Measurements from ENCODE around the gene ACSS1. TPM values are rescaled to one million over a fixed set of nuclear protein-coding genes. Genes with fewer than 3 reads are reported as not detected.

The ACSS1 gene
- total RNA-seq, 1 donor from 2014 or later, result 3.7 TPM

GRCh38 chr20:25049261-25050060 lies 8.5 kb downstream of the ACSS1 start:
- DNase-seq (ENCODE audit: low spot score in 2 of 2) (no peak), FAIRE-seq (no peak)

GRCh38 chr20:25048519-25048952 lies 9.4 kb downstream of the ACSS1 start:
- FAIRE-seq, result no peak
- no peak for DNase-seq (ENCODE audit: low spot score in 2 of 2)

- FAIRE-seq, result no peak
- DNase-seq (ENCODE audit: low spot score in 2 of 2), result no peak
Measured at GRCh38 chr20:25047766-25048165, 10.2 kb downstream of the ACSS1 start.

DNA sequence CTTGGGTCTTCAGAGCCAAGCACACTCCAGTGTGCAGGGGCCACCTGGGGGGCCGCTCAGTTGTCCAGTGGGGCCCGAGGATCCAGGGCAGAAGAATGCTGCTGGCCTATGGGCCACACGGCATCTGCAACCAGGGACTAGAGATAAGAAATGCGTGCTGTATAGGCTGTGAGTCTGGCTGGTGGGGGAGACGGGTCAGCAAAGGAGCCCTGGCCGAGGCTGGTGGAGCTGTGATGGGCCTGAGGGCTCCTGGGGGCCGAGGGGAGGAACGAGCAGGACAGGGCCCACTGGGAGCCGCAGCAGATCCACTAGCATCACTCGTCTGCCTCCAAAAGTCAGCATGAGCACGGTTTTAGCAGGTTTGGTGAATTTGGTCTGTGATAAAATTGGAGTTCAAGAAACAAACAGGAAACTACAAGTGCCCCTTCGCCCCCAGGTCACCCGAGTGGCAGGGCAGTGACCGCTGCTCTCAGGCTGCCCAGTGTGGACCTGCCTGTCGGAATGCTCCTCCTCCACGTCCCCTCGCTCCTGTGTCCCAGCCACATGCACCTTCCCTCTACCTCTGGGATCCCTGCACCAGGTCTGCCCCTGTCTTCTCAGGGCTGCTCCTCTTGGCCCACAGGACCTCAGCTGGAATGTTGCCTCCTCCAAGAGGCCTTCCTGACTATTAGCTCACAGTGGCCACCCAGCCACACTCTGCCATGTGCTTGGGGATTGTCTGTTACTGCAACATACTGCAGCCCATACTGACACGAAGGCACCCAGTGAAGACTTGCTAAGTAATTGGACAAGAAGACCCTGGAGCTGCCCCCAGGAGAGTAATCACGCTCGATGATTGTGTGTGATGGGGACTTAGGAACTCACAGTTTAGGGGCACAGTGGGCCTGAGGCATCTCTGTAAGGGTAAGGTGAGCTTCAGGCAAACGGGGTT lies 10.9 kb downstream of the ACSS1 start:
- DNase-seq (ENCODE audit: low spot score in 2 of 2), result no peak
- FAIRE-seq, result no peak

GRCh38 chr20:25046181-25046641 lies 11.7 kb downstream of the ACSS1 start:
- DNase-seq (ENCODE audit: low spot score in 2 of 2) (no peak), FAIRE-seq (no peak)

DNA sequence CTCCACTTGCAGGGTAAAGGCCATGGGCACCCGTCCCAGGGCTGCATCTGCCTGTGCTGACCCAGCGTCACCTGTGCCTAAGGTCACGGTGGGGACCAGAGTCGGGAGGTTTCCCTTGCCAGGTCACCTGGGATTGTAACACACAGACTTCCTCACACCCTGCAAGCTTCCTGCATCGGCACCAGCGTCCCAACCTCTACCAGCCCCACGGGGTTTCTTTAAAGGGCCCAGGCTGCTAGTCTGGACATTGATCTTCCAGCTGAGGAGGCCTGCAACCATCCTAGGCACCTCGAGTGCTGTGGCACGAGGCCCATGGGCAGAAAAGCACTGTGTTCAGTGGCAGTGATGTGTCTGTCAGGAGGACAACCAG lies 12.6 kb downstream of the ACSS1 start:
- FAIRE-seq (no peak), DNase-seq (ENCODE audit: low spot score in 2 of 2) (no peak)

- FAIRE-seq (no peak), DNase-seq (ENCODE audit: low spot score in 2 of 2) (no peak)
Measured at GRCh38 chr20:25044660-25045342, 13.1 kb downstream of the ACSS1 start.

DNA sequence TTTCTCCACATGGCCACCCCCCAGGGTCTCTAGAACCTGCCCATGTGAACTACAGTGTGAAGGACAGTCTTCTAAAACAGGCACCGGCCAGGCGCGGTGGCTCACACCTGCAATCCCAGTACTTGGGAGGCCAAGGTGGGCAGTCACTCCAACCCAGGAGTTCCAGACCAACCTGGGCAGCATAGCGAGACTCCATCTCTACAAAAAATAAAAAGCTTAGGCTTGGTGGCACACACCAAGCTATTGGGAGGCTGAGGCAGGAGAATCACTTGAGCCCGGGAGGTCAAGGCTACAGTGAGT lies 13.7 kb downstream of the ACSS1 start:
- FAIRE-seq, result no peak
- DNase-seq (ENCODE audit: low spot score in 2 of 2), result no peak

- DNase-seq (ENCODE audit: low spot score in 2 of 2) (no peak), FAIRE-seq (no peak)
Measured at GRCh38 chr20:25043499-25044260, 14.3 kb downstream of the ACSS1 start.

DNA sequence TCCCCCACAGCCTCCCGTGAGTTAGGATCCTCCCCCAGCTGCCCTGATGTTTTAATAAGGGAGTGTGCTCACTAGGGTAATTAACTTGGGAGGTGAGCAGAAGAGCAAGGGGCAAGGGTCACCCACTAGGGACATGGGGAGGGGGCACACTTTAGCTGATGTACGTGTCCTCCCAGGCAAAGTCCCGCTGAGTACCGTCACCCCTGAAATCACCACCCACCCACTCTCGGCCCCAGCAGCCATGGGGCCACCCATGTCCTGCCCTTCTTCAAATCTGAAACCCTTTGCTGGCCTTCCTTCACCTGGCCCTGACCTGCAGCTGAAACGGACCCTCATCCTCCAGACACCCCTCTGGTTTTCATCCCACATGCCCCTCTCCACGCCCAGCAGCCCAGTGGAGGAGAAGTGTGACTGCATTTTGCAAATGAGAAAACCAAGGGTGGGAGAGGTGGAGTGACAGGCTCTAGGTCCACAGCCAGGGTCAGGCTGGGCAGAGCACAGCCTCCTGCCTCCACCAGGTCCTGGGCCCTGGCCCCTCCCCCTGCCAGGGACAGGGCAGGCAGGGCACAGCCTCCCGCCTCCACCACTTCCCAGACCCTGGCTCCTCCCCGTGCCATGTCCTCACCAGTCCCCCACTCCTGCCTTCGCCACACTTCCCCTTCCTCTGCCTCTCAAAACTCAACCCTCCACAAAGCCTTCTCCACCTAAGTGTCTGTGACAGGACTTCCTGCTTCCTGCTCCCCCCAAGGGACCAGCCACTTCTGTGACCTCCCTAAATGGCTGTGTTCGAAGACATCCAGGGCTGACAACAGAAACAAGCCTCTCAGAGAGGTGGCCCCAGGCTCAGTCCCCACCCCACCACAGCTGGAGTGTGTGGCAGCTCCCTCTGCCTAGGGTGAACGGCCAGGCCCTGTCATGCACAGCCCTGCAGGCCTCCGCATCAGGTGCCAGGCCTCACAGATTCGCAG lies 15.1 kb downstream of the ACSS1 start:
- no peak for FAIRE-seq

DNA sequence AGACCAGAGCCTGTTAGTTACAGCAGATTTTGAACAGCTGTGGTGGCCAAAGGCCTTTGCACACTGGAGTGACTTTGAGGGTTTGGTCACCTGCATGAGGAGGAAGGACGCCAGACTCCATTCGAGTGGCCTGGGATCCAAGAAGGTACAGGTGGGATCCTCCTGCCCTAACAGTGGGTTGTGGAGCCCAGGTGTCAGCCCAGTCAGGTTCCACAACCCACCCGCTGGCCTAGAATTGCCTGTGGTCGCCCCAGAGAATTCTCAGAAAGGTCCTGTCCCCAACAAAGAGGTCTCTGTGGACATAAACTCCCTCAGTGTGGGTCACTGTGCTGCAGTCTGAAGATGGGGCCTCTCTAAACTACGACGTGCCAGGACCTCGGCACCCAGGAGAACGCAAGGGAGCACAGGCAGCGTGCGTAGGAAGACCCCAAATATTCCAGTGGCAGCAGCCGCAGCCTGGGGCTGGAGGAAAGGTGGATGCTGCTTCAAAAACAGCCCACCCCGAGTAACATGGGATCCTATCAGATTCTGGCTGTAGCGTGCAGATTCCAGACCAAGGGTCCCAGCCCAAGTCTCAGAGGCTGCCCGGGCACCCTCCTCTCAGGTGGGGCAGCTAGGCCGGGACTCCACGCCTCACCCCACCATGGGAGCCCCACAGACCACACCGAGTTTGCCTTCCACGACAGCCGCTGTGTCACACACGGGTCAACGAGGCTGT lies 16.0 kb downstream of the ACSS1 start:
- FAIRE-seq, result no peak
- DNase-seq (ENCODE audit: low spot score in 2 of 2), result no peak

More for the DNA sequence above, 15.1 kb downstream of the ACSS1 start:
- DNase-seq (ENCODE audit: low spot score in 2 of 2), result peak in 1 of 2 donors; percentile 48

DNA sequence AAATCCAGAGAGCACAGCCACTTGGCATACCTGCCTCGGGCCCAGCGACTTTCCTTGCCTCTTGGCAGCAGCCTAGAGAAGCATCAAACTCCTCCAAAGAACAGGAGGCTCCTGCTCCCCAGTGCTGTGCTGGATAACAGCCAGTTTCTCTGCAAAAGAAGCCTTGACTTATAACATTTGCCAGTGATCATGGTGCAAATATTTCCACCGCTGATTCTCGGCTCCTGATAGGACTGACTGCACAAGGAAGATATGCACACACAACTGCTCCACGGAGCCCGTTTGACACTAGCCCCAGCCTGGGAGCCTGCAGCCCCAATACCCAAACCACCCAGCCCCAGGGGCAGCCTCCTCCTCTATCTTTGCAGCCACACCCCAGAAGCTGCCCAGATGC lies 17.5 kb downstream of the ACSS1 start:
- DNase-seq (ENCODE audit: low spot score in 2 of 2) (no peak), FAIRE-seq (no peak)

- no peak for DNase-seq (ENCODE audit: low spot score in 2 of 2)
Measured at GRCh38 chr20:25039697-25040437, 18.1 kb downstream of the ACSS1 start.

GRCh38 chr20:25038591-25039015 lies 19.3 kb downstream of the ACSS1 start:
- FAIRE-seq (no peak), DNase-seq (ENCODE audit: low spot score in 2 of 2) (no peak)

More at GRCh38 chr20:25039697-25040437, 18.1 kb downstream of the ACSS1 start:
- no peak for FAIRE-seq

DNA sequence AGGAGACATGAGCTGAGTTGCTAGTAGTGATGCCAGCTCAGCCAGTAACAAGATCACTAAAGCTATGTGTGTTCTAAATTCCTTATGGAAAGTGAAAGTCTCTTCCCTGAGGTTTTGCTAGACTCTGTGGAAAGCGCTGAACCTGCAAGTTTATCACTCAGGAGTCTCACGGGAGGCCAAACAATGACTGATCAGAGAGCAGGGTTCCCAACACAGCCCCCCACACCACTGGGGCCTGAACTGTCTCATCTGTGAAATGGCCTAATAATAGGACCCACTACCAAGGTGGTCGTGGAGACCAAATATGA lies 19.9 kb downstream of the ACSS1 start:
- DNase-seq (ENCODE audit: low spot score in 2 of 2) (no peak), FAIRE-seq (no peak)

DNA sequence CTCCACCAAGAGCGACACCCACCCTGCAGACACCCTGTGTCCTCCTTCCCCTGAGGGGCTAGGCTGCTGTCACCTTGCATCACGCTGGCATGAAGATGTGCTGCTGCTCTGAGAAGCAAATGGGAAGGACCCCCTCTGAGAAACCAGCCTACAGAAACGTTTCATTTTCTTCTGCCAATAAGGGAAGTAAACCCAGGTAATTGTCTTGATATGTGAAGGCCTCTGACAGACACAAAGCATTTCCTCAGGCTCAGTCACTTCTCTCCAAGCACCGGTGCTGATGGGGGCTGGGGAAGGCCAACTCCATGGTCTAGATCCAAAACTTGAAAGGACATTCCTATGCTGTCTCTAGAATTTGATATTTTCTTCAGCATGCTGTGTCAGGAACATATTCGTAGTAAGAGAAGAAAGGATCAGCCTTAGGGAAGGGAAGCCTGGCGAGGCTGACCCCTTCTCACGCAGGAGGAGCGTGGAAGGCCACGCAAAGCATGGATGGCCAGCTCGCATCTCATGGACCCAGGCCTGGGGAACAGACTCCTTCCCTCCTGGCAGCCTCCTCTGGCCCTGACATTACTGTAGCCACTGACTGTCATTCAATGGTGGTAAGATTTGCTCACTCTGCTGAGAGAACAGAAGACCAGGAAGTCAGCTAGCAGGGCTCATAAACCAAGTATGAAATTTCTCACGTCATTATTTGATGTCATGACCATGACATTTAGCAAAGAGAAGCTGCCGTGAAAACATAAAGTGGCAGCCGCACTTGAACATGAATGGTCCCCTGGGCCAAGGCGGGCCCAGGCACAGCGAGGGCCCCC lies 20.4 kb downstream of the ACSS1 start:
- no peak for DNase-seq (ENCODE audit: low spot score in 2 of 2)
- no peak for FAIRE-seq

DNA sequence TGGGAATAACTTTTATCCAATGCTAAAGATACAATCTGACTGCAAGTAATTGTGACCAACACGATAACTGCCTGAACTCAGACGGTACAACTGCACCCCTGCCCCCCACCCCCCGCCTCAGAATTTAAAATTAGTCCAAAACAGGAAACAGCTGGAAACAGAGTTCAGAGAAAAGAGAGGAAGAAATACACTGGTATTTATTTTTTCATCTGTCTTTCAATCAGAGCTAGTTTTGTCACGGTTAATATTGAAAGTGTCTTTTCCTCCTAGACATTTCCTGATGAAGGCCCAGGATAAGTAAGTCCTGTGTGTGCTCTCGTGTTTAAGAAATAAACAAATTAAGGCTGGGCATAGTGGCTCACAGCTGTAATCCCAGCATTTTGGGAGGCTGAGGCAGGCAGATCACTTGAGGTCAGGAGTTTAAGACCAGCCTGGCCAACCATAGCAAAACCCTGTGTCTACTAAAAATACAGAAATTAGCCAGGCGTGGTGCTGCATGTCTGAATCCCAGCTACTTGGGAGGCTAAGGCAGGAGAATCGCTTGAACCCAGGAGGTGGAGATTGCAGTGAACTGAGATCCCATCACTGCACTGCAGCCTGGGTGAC lies 21.5 kb downstream of the ACSS1 start:
- FAIRE-seq (no peak), DNase-seq (ENCODE audit: low spot score in 2 of 2) (no peak)

Data from frontal cortex (tissue), 4 donors.